Hepatocyte (in vitro differentiated cells): Measurements from ENCODE around the gene PRSS38. TPM values are rescaled to one million over a fixed set of nuclear protein-coding genes. Genes with fewer than 3 reads are reported as not detected.

Experiments
- DNase-seq: peaks from one replicate; pipeline ENCODE4 v3.0.0-alpha.2; 2016; ENCODE audit warnings: low spot score
- H2AFZ ChIP-seq: fragments of 200-600 bp; sonication (generic); 2 replicates; pipeline ENCODE4 v1.6.0; 2016; ENCODE audit warnings: antibody characterized with exemption, mild to moderate bottlenecking
- H3K27ac ChIP-seq: fragments of 200-600 bp; sonication (generic); 2 replicates; pipeline ENCODE4 v1.5.1; 2016; ENCODE audit warnings: mild to moderate bottlenecking
- H3K27me3 ChIP-seq: fragments of 200-600 bp; sonication (generic); 2 replicates; pipeline ENCODE4 v1.6.1; 2016
- H3K36me3 ChIP-seq: fragments of 200-600 bp; sonication (generic); replicated peaks from 2 replicates; pipeline ENCODE4 v1.5.1; 2016; ENCODE audit warnings: low read depth; ENCODE audit not compliant: insufficient read depth
- H3K4me1 ChIP-seq: fragments of 200-600 bp; sonication (generic); 2 replicates; pipeline ENCODE4 v1.5.1; 2016; ENCODE audit warnings: mild to moderate bottlenecking, moderate library complexity; ENCODE audit not compliant: insufficient read depth
- H3K4me2 ChIP-seq: fragments of 200-600 bp; sonication (generic); 2 replicates; pipeline ENCODE4 v1.6.0; 2016
- H3K4me3 ChIP-seq: fragments of 200-600 bp; sonication (generic); 2 replicates; pipeline ENCODE4 v1.5.1; 2016; ENCODE audit warnings: mild to moderate bottlenecking
- H3K79me2 ChIP-seq: fragments of 200-600 bp; sonication (generic); 2 replicates; pipeline ENCODE4 v1.6.0; 2017; ENCODE audit warnings: mild to moderate bottlenecking
- H3K9me2 ChIP-seq: fragments of 200-600 bp; sonication (generic); replicated peaks from 2 replicates; pipeline ENCODE4 v1.6.0; 2017; ENCODE audit warnings: mild to moderate bottlenecking; ENCODE audit not compliant: insufficient read depth
- H3K9me3 ChIP-seq: fragments of 200-600 bp; sonication (generic); 2 replicates; pipeline ENCODE4 v1.5.1; 2016; ENCODE audit warnings: low read depth, mild to moderate bottlenecking
- H4K20me1 ChIP-seq: fragments of 200-600 bp; sonication (generic); 2 replicates; pipeline ENCODE4 v1.6.0; 2016; ENCODE audit warnings: mild to moderate bottlenecking; ENCODE audit not compliant: insufficient read depth, poor library complexity, severe bottlenecking
- CTCF ChIP-seq: fragments of 200-600 bp; sonication (generic); IDR thresholded peaks from 2 replicates; pipeline ENCODE4 v1.5.1; 2016; ENCODE audit warnings: antibody characterized with exemption, mild to moderate bottlenecking; ENCODE audit not compliant: poor library complexity
- EZH2 ChIP-seq: fragments of 200-600 bp; sonication (generic); IDR thresholded peaks from 2 replicates; pipeline ENCODE4 v1.6.1; 2016; ENCODE audit warnings: antibody characterized with exemption, mild to moderate bottlenecking, borderline replicate concordance
- EZH2phosphoT487 ChIP-seq: fragments of 200-600 bp; sonication (generic); IDR thresholded peaks from one replicate; pipeline ENCODE4 v1.6.1; 2018; ENCODE audit warnings: antibody characterized with exemption, mild to moderate bottlenecking, low read depth, moderate library complexity; ENCODE audit not compliant: unreplicated experiment, severe bottlenecking
- WGBS: methylation state at CpG from one replicate; pipeline ENCODE4 v1.1.6; 2016; ENCODE audit warnings: low lambda C conversion rate; ENCODE audit errors: missing lambda C conversion rate; 5-methylcytosine and 5-hydroxymethylcytosine counted together
- polyA plus RNA-seq: library from polyadenylated mRNA; unstranded; fragments of >200 nt; fragmentation: Nextera tagmentation; extraction: Ambion mirVana; gene quantifications from 2 replicates; pipeline ENCODE4 v1.2.1, GENCODE V29; 2016
- total RNA-seq: library from RNA; depleted of rRNA; stranded (reverse); fragments of >200 nt; gene quantifications from 2 replicates; pipeline ENCODE4 v1.2.3, GENCODE V29; 2014

PRSS38 gene
- total and polyA plus RNA-seq, 2 experiments from 2014 or later: not detected

- H3K4me1 ChIP-seq: no peaks in the 10 kb centered on the region
- TF ChIP-seq CTCF (no peak), EZH2 (no peak), EZH2phosphoT487 (no peak)
- H3K27ac ChIP-seq: no peak overlapping the region
- no peaks in the 10 kb centered on the region for H3K36me3 ChIP-seq
- H3K9me3 ChIP-seq: no peaks in the 10 kb centered on the region
- no peaks in the 10 kb centered on the region for H3K27me3 ChIP-seq
- H3K79me2 ChIP-seq: no peaks in the 10 kb centered on the region
- DNase-seq: no peak
- 98% methylated on average over 5 of the region's 5 CpGs for WGBS
- no peaks in the 10 kb centered on the region for H4K20me1 ChIP-seq
- no peak overlapping the region for H2AFZ ChIP-seq
- no peaks in the 10 kb centered on the region for H3K9me2 ChIP-seq
- no peak overlapping the region for H3K4me3 ChIP-seq
- no peak overlapping the region for H3K4me2 ChIP-seq
These were observed 29.1 kb downstream of the PRSS38 start for GRCh38 chr1:227844320-227845146.

GRCh38 chr1:227845147-227845458 lies 29.6 kb downstream of the PRSS38 start:
- Histone ChIP-seq H3K79me2 (no peaks in the 10 kb centered on the region), H3K9me3 (no peaks in the 10 kb centered on the region), H3K4me3 (no peak overlapping the region), H3K4me2 (no peak overlapping the region), H3K36me3 (no peaks in the 10 kb centered on the region), H3K9me2 (no peaks in the 10 kb centered on the region), H3K27ac (no peak overlapping the region), H3K27me3 (no peaks in the 10 kb centered on the region), H4K20me1 (no peaks in the 10 kb centered on the region), H2AFZ (no peak overlapping the region), H3K4me1 (no peaks in the 10 kb centered on the region)
- DNase-seq: no peak
- no peak for TF ChIP-seq EZH2phosphoT487
- TF ChIP-seq CTCF: no peak
- TF ChIP-seq EZH2: no peak
- WGBS: 95% methylated on average over 3 of the region's 3 CpGs

GRCh38 chr1:227845519-227845918 lies 30.0 kb downstream of the PRSS38 start:
- Histone ChIP-seq H3K27ac (no peak overlapping the region), H3K9me3 (no peaks in the 10 kb centered on the region), H3K9me2 (no peaks in the 10 kb centered on the region), H3K4me1 (no peaks in the 10 kb centered on the region), H3K4me2 (no peak overlapping the region), H3K27me3 (no peaks in the 10 kb centered on the region), H4K20me1 (no peaks in the 10 kb centered on the region), H3K36me3 (no peaks in the 10 kb centered on the region), H2AFZ (no peak overlapping the region), H3K79me2 (no peaks in the 10 kb centered on the region), H3K4me3 (no peak overlapping the region)
- TF ChIP-seq CTCF (no peak), EZH2 (no peak), EZH2phosphoT487 (no peak)
- no peak for DNase-seq
- 95% methylated on average over 7 of the region's 7 CpGs for WGBS
